HepG2 (cell line): ENCODE results near the gene NEMF. TPM values are rescaled to one million over a fixed set of nuclear protein-coding genes. Genes with fewer than 3 reads are reported as not detected.

Experiments used
- AHDC1 ChIP-seq: sonication (generic); formaldehyde crosslinking; IDR thresholded peaks from 2 replicates; pipeline ENCODE4 v1.5.1; 2020; ENCODE audit warnings: mild to moderate bottlenecking, missing genetic modification reagents, borderline replicate concordance
- AHR ChIP-seq: IDR thresholded peaks from 2 replicates; pipeline ENCODE4 v1.6.1; 2018; ENCODE audit warnings: missing genetic modification reagents, missing compliant biosample characterization
- ATF5 ChIP-seq: sonication (generic); formaldehyde crosslinking; IDR thresholded peaks from 2 replicates; pipeline ENCODE4 v1.4.0; 2020; ENCODE audit warnings: mild to moderate bottlenecking, low read depth, missing genetic modification reagents
- CREM ChIP-seq, 2 experiments: sonication (generic) in 1 of 2; formaldehyde crosslinking in 1 of 2; IDR thresholded peaks; 2 replicates each; pipeline versions ENCODE4 v1.4.0 to v1.6.1; 2016 to 2020; ENCODE audit warnings: antibody characterized with exemption in 1 of 2, mild to moderate bottlenecking in 1 of 2, missing genetic modification reagents in 1 of 2
- GPBP1L1 ChIP-seq: sonication (generic); formaldehyde crosslinking; IDR thresholded peaks from 2 replicates; pipeline ENCODE4 v1.5.0; 2020; ENCODE audit warnings: mild to moderate bottlenecking, missing genetic modification reagents
- IKZF1 ChIP-seq: fragments of 450-650 bp; IDR thresholded peaks from 2 replicates; pipeline ENCODE4 v1.7.1; 2016
- MEF2D ChIP-seq: sonication (generic); formaldehyde crosslinking; IDR thresholded peaks from 2 replicates; pipeline ENCODE4 v1.5.1; 2020; ENCODE audit warnings: mild to moderate bottlenecking, missing genetic modification reagents
- NR2F1 ChIP-seq, 2 experiments: fragments of 450-650 bp in 1 of 2; formaldehyde crosslinking in 1 of 2; IDR thresholded peaks; 2 replicates each; pipeline versions ENCODE4 v1.5.0 to v1.6.1; 2016 to 2020; ENCODE audit warnings: mild to moderate bottlenecking in 1 of 2, missing compliant biosample characterization in 1 of 2, missing genetic modification reagents in 1 of 2, moderate library complexity in 1 of 2
- NR2F2 ChIP-seq: IDR thresholded peaks from 2 replicates; pipeline ENCODE4 v1.6.1; 2012; ENCODE audit warnings: low read depth, inconsistent platforms, borderline replicate concordance
- SAFB2 ChIP-seq: sonication (generic); formaldehyde crosslinking; IDR thresholded peaks from 2 replicates; pipeline ENCODE4 v1.5.1; 2020; ENCODE audit warnings: missing genetic modification reagents, low read depth, mild to moderate bottlenecking, borderline replicate concordance
- ZMYM2 ChIP-seq: sonication (generic); formaldehyde crosslinking; IDR thresholded peaks from 2 replicates; pipeline ENCODE4 v1.8.0; 2022; ENCODE audit warnings: mild to moderate bottlenecking, missing genetic modification reagents
- ZNF18 ChIP-seq: sonication (generic); formaldehyde crosslinking; IDR thresholded peaks from 2 replicates; pipeline ENCODE4 v1.8.0; 2022; ENCODE audit warnings: mild to moderate bottlenecking, missing genetic modification reagents; ENCODE audit not compliant: insufficient replicate concordance
- ZNF556 ChIP-seq: sonication (generic); formaldehyde crosslinking; IDR thresholded peaks from 2 replicates; pipeline ENCODE4 v1.4.0; 2020; ENCODE audit warnings: mild to moderate bottlenecking, missing genetic modification reagents, borderline replicate concordance
- ZNF572 ChIP-seq: sonication (generic); formaldehyde crosslinking; IDR thresholded peaks from 2 replicates; pipeline ENCODE4 v1.5.1; 2020; ENCODE audit warnings: mild to moderate bottlenecking, missing genetic modification reagents
- ZNF615 ChIP-seq: sonication (generic); formaldehyde crosslinking; IDR thresholded peaks from 2 replicates; pipeline ENCODE4 v1.5.0; 2020; ENCODE audit warnings: mild to moderate bottlenecking, missing genetic modification reagents, borderline replicate concordance
- ZNF672 ChIP-seq: sonication (generic); formaldehyde crosslinking; IDR thresholded peaks from 2 replicates; pipeline ENCODE4 v1.8.1; 2022; ENCODE audit warnings: missing genetic modification reagents
- ZNF788 ChIP-seq: sonication (generic); formaldehyde crosslinking; IDR thresholded peaks from 2 replicates; pipeline ENCODE4 v1.5.0; 2020; ENCODE audit warnings: mild to moderate bottlenecking, missing genetic modification reagents, borderline replicate concordance
- polyA plus RNA-seq, 8 experiments: library from polyadenylated mRNA; depleted of rRNA in 3 of 8; stranded (reverse) in 7 of 8; unstranded in 1 of 8; fragments of >200 nt; fragmentation: Illumina TruSeq in 4 of 8; extraction: Trizol in 4 of 8; gene quantifications; 2 replicates each; pipeline versions ENCODE4 v1.2.1 to v1.2.3, GENCODE V29; 2011 to 2016; ENCODE audit warnings: low read depth in 4 of 8, missing spikeins in 1 of 8, mixed read lengths in 1 of 8; ENCODE audit not compliant: insufficient read depth in 1 of 8
- total RNA-seq, 5 experiments: library from RNA; depleted of rRNA; stranded (reverse); fragments of >200 nt; fragmentation: Illumina TruSeq; extraction: Trizol; gene quantifications; 2 replicates each; pipeline ENCODE4 v1.2.3, GENCODE V29; 2016; ENCODE audit warnings: low read depth in 1 of 5

The NEMF gene
- total and polyA plus RNA-seq, 2 of the 13 experiments (the other 11 are each of a cell fraction or from before 2014, with no cell fraction given), result 21.3 to 57.9 TPM

GRCh38 chr14:49768301-49769121, 84.1 kb downstream of the NEMF start (continued):
- TF ChIP-seq GPBP1L1 (CRISPR knock-in tag) (no peak), NR2F2 (no peak), ZNF788 (CRISPR knock-in tag) (peak; percentile 40; the same call in 1 of the 2 replicates), MEF2D (CRISPR knock-in tag) (no peak; the same call in 1 of the 2 replicates), SAFB2 (CRISPR knock-in tag) (peak; percentile 11; the same call in 1 of the 2 replicates), ZNF572 (CRISPR knock-in tag) (no peak), ZNF556 (CRISPR knock-in tag) (no peak; the same call in 1 of the 2 replicates), AHR (CRISPR knock-in tag) (no peak), ZNF672 (CRISPR knock-in tag) (no peak), NR2F1 (CRISPR knock-in tag; IDR thresholded peaks at IDR 0.05) (no peak), CREM (IDR thresholded peaks at IDR 0.05) (peak; percentile 16; the same call in 1 of the 2 replicates), CREM (CRISPR knock-in tag; IDR thresholded peaks at IDR 0.05) (no peak), AHDC1 (CRISPR knock-in tag) (no peak), ZNF18 (peak; percentile 54), ZNF615 (no peak), ZMYM2 (CRISPR knock-in tag) (no peak), IKZF1 (no peak), ATF5 (CRISPR knock-in tag) (0 out of 2 replicates have a peak, but pooled peaks have one; percentile 49)
